ENCODE results near the gene PCCA.

DNA sequence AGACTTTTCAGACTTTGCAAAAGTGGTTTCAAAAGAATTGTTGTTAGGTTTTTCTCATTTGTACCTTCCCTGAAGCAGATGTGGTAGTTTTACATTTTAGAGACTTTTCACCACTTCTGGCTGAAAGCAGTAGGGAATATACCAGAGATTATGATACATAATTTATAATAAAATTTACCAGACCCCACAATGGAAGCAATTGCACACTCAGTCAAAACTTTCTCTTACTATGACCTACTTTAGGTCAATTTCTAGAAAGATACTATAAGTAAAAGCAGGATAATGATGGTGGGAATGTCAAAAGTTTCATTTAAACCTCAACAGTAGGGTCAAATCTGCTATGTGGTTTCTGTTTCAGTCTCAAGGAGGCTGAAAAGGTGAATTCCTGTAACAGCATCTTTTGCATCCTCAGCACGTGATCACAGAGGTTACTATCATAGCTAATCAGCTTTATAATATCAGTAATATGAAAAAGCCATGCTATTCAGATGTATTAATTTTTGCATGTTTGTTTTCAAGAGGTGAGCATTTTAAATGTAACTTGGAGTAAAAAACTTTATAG lies 26.9 kb downstream of the PCCA start:
- TF ChIP-seq, protein P1, sequence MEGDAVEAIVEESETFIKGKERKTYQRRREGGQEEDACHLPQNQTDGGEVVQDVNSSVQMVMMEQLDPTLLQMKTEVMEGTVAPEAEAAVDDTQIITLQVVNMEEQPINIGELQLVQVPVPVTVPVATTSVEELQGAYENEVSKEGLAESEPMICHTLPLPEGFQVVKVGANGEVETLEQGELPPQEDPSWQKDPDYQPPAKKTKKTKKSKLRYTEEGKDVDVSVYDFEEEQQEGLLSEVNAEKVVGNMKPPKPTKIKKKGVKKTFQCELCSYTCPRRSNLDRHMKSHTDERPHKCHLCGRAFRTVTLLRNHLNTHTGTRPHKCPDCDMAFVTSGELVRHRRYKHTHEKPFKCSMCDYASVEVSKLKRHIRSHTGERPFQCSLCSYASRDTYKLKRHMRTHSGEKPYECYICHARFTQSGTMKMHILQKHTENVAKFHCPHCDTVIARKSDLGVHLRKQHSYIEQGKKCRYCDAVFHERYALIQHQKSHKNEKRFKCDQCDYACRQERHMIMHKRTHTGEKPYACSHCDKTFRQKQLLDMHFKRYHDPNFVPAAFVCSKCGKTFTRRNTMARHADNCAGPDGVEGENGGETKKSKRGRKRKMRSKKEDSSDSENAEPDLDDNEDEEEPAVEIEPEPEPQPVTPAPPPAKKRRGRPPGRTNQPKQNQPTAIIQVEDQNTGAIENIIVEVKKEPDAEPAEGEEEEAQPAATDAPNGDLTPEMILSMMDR (IDR thresholded peaks at IDR 0.05), result no peak
- no peak for TF ChIP-seq POLR2A (IDR thresholded peaks at IDR 0.05)

All from suprapubic skin (tissue), 3 donors.